ENCODE data around the gene PTPN14. TPM values are rescaled to one million over a fixed set of nuclear protein-coding genes. Genes with fewer than 3 reads are reported as not detected.

Gene PTPN14
- total and polyA plus RNA-seq, 2 of the 8 experiments (the other 6 are each of a cell fraction or from before 2014, with no cell fraction given): 14.4 to 93.6 TPM

DNA sequence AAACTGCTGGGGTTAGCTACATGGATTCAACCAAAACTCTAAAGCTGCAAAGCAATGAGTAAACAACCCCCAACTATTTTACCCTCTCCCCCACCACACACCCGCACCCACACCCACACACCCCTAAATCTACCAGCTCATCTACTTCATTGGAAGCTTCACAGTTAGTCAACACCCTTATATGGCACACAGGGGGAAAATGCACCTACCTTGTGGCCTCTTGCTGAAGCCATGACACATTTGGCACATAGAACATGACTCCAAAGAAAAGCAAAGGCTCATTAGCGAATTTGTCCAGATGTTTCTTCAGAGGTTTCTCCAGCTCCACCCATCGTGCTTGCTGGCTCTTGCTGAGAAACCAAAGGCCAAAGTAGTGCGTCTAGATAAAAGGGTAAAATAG, 99.8 kb downstream of the PTPN14 start (continued):
- TF ChIP-seq MAFK (IDR thresholded peaks at IDR 0.05; ENCODE audit: low read depth, low read length): no peak
